MCF 10A (cell line): ENCODE results near the gene ZNF136. TPM values are rescaled to one million over a fixed set of nuclear protein-coding genes. Genes with fewer than 3 reads are reported as not detected.

Source experiments
- Bru-seq: library from RNA; stranded (reverse); fragments of 400-500 nt; gene quantifications from one replicate; lab custom pipeline; 2021; lab: Mats Ljungman, UMichigan
- BruChase-seq, 2 experiments: library from RNA; stranded (reverse); fragments of 400-500 nt; gene quantifications; one replicate each; lab custom pipeline; 2021; lab: Mats Ljungman, UMichigan
- BruUV-seq: library from RNA; stranded (reverse); fragments of 400-500 nt; replicated peaks from 2 replicates; lab custom pipeline; 2021; lab: Mats Ljungman, UMichigan
- CTCF ChIA-PET: fragments of 300-600 bp; sonication (Branson Sonifier 250); formaldehyde crosslinking; extraction: SDS; loops from one replicate; lab custom pipeline; 2021; ENCODE audit warnings: antibody characterized with exemption, inconsistent platforms; lab: Yijun Ruan, JAX
- POLR2A ChIA-PET: fragments of 300-600, 350-650 bp; sonication (Branson Sonifier 250); formaldehyde crosslinking; extraction: SDS; loops from one replicate; lab custom pipeline; 2020; ENCODE audit warnings: antibody characterized with exemption, inconsistent platforms; lab: Yijun Ruan, JAX
- DNase-seq: peaks from one replicate; pipeline ENCODE4 v3.0.0-alpha.2; 2018; ENCODE audit not compliant: unreplicated experiment
- H3K27ac Mint-ChIP-seq: one replicate; pipeline ENCODE4 v1.8.0; 2022; ENCODE audit warnings: mild to moderate bottlenecking, low read depth, mixed read lengths; ENCODE audit not compliant: unreplicated experiment
- H3K27me3 Mint-ChIP-seq: one replicate; pipeline ENCODE4 v1.8.0; 2022; ENCODE audit warnings: mixed read lengths; ENCODE audit not compliant: insufficient read depth, unreplicated experiment
- H3K36me3 Mint-ChIP-seq: one replicate; pipeline ENCODE4 v1.8.0; 2022; ENCODE audit warnings: mild to moderate bottlenecking, moderate library complexity, mixed read lengths; ENCODE audit not compliant: insufficient read depth, unreplicated experiment
- H3K4me1 Mint-ChIP-seq: one replicate; pipeline ENCODE4 v1.8.0; 2022; ENCODE audit warnings: mixed read lengths; ENCODE audit not compliant: insufficient read depth, unreplicated experiment
- H3K4me3 Mint-ChIP-seq: one replicate; pipeline ENCODE4 v1.8.0; 2022; ENCODE audit warnings: mild to moderate bottlenecking, moderate library complexity, mixed read lengths; ENCODE audit not compliant: unreplicated experiment
- H3K9me3 Mint-ChIP-seq: one replicate; pipeline ENCODE4 v1.8.0; 2022; ENCODE audit warnings: mixed read lengths; ENCODE audit not compliant: unreplicated experiment
- CTCF ChIP-seq: fragments of 200-600 bp; IDR thresholded peaks from one replicate; pipeline ENCODE4 v1.8.0; 2022; ENCODE audit warnings: antibody characterized with exemption, mild to moderate bottlenecking; ENCODE audit not compliant: unreplicated experiment
- intact Hi-C: fragments of 100-400 bp; cut with micrococcal nuclease; formaldehyde crosslinking; loops from 2 replicates; pipeline ENCODE4 v1.14.1; 2022
- long read RNA-seq: library from polyadenylated mRNA; stranded (forward); transcript quantifications from one replicate; pipeline ENCODE4 v2.0.0, GENCODE V29; 2022
- total RNA-seq: library from RNA; stranded (reverse); gene quantifications from 2 replicates; pipeline ENCODE4 v1.2.3, GENCODE V29; 2022

The ZNF136 gene
- total RNA-seq (3.7 and 4.3 TPM in 2 replicates), Bru-seq, nascent RNA (percentile 73 among the genes with signal in this experiment), BruChase-seq, experiment 1, labeled RNA remaining after a 6-hour chase (percentile 70 among the genes with signal in this experiment), BruChase-seq, experiment 2, labeled RNA remaining after a 2-hour chase (percentile 68 among the genes with signal in this experiment)
- long read RNA-seq, transcript ZNF136-201 (4 exons, 3,643 nt) = major isoform, 5 of 7 reads
- long read RNA-seq, partial matches to known transcripts = 0 of 7 reads
- long read RNA-seq, other reads (novel, unspliced or antisense) = 1 of 7 reads

- BruUV-seq = no TSS peak
- intact Hi-C loops = loop anchor here (2.0 to 10.0 kb wide), 3 partner anchors 132 to 502 kb away; partner anchors contain the start of genes MAN2B1, WDR83, ZNF44 and ZNF563
- H3K27ac Mint-ChIP-seq = peak within 1 kb of the TSS; percentile 97
- H3K9me3 Mint-ChIP-seq = peaks cover 8% of the 10 kb centered on the region
- CTCF ChIA-PET = interaction anchor here (0.6 to 1.2 kb wide), 6 partner anchors 9 to 1017 kb away, joined by 3 to 6 read pairs (median 4); no protein-coding TSS in a partner anchor
- H3K4me1 Mint-ChIP-seq = peaks cover 8% of the 10 kb centered on the region
- peak; percentile 96 for DNase-seq
- peak within 1 kb of the TSS; percentile 83 for H3K4me3 Mint-ChIP-seq
- no peaks in the 10 kb centered on the region for H3K27me3 Mint-ChIP-seq
- no peak for TF ChIP-seq CTCF
- peaks cover 11% of the 10 kb centered on the region for H3K36me3 Mint-ChIP-seq
- POLR2A ChIA-PET = interaction anchor here (0.6 to 2.4 kb wide), 27 partner anchors 12 to 544 kb away, joined by 3 to 22 read pairs (median 4); partner anchors contain the start of genes MAN2B1, WDR83, ZNF20 and ZNF44
These were observed at the start of gene ZNF136 for GRCh38 chr19:12162882-12163806. TSS of gene ZNF136 (plus strand) at chr19:12163096. CDS start at chr19:12163204, 108 bp downstream.

- ChIA-PET POLR2A (interaction anchor here (0.6 to 1.3 kb wide), 2 partner anchors 15 to 376 kb away, joined by 3 read pairs; no protein-coding TSS in a partner anchor), CTCF (no interaction called here)
- BruUV-seq = no TSS peak
- H3K4me3 Mint-ChIP-seq = no peak overlapping the region
- intact Hi-C loops = no loop called here
- no peak for TF ChIP-seq CTCF
- no peak for DNase-seq
- H3K9me3 Mint-ChIP-seq = peaks cover 19% of the 10 kb centered on the region
- H3K4me1 Mint-ChIP-seq = no peaks in the 10 kb centered on the region
- H3K27ac Mint-ChIP-seq = no peak overlapping the region
- H3K27me3 Mint-ChIP-seq = no peaks in the 10 kb centered on the region
- no peaks in the 10 kb centered on the region for H3K36me3 Mint-ChIP-seq
These were observed 49.8 kb upstream of the ZNF136 start for GRCh38 chr19:12113121-12113520.

- no peak for TF ChIP-seq CTCF
- no peaks in the 10 kb centered on the region for H3K27me3 Mint-ChIP-seq
- no peaks in the 10 kb centered on the region for H3K4me1 Mint-ChIP-seq
- DNase-seq = no peak
- CTCF ChIA-PET = interaction anchor here (0.5 kb wide), 1 partner anchor 19 kb away, joined by 3 read pairs; no protein-coding TSS in a partner anchor
- H3K9me3 Mint-ChIP-seq = peaks cover 6% of the 10 kb centered on the region
- no peaks in the 10 kb centered on the region for H3K36me3 Mint-ChIP-seq
- no peak overlapping the region for H3K4me3 Mint-ChIP-seq
- intact Hi-C loops = no loop called here
- POLR2A ChIA-PET = no interaction called here
- no peak overlapping the region for H3K27ac Mint-ChIP-seq
- BruUV-seq = no TSS peak
These were observed 45.5 kb upstream of the ZNF136 start for GRCh38 chr19:12117201-12117970.
